Measurements from ENCODE around the gene SLC8A1. TPM values are rescaled to one million over a fixed set of nuclear protein-coding genes. Genes with fewer than 3 reads are reported as not detected.

SLC8A1 gene
- total RNA-seq, 1 donor from 2014 or later: 21.0 TPM

GRCh38 chr2:40120026-40120425 lies 331.9 kb downstream of the SLC8A1 start:
- intact Hi-C loops (cut with DNase I): no loop called here
- no peak for DNase-seq (ENCODE audit: low spot score)
- ATAC-seq: no peak

- DNase-seq (ENCODE audit: low spot score): no peak
- ATAC-seq: no peak
Measured at GRCh38 chr2:40118622-40119021, 333.3 kb downstream of the SLC8A1 start.

GRCh38 chr2:40115894-40116293 lies 336.0 kb downstream of the SLC8A1 start:
- no peak for ATAC-seq
- intact Hi-C loops (cut with DNase I): no loop called here
- DNase-seq (ENCODE audit: low spot score): no peak

More at GRCh38 chr2:40118622-40119021, 333.3 kb downstream of the SLC8A1 start:
- intact Hi-C loops (cut with DNase I): no loop called here

GRCh38 chr2:40115348-40115747 lies 336.5 kb downstream of the SLC8A1 start:
- ATAC-seq: no peak
- no peak for DNase-seq (ENCODE audit: low spot score)
- intact Hi-C loops (cut with DNase I): no loop called here

- ATAC-seq (no peak), DNase-seq (ENCODE audit: low spot score) (no peak)
- intact Hi-C loops (cut with DNase I): loop anchor here (5.0 kb wide), 1 partner anchor 67 kb away; no protein-coding TSS in a partner anchor
Measured at GRCh38 chr2:40113997-40114396, 337.9 kb downstream of the SLC8A1 start.

- intact Hi-C loops (cut with DNase I): loop anchor here (5.0 kb wide), 1 partner anchor 66 kb away; no protein-coding TSS in a partner anchor
- no peak for DNase-seq (ENCODE audit: low spot score)
- ATAC-seq: no peak
Measured at GRCh38 chr2:40113272-40113968, 338.5 kb downstream of the SLC8A1 start.

- intact Hi-C loops (cut with DNase I): no loop called here
- DNase-seq (ENCODE audit: low spot score): no peak
- no peak for ATAC-seq
Measured at GRCh38 chr2:40109381-40109780, 342.5 kb downstream of the SLC8A1 start.

- no peak for DNase-seq (ENCODE audit: low spot score)
- ATAC-seq: no peak
- intact Hi-C loops (cut with DNase I): no loop called here
Measured at GRCh38 chr2:40108851-40109250, 343.0 kb downstream of the SLC8A1 start.

GRCh38 chr2:40106061-40106460 lies 345.8 kb downstream of the SLC8A1 start:
- intact Hi-C loops (cut with DNase I): no loop called here
- DNase-seq (ENCODE audit: low spot score): no peak
- no peak for ATAC-seq

GRCh38 chr2:40105593-40105992 lies 346.3 kb downstream of the SLC8A1 start:
- intact Hi-C loops (cut with DNase I): no loop called here
- ATAC-seq (no peak), DNase-seq (ENCODE audit: low spot score) (no peak)

- no peak for ATAC-seq
- DNase-seq (ENCODE audit: low spot score): no peak
- intact Hi-C loops (cut with DNase I): no loop called here
Measured at GRCh38 chr2:40103590-40103989, 348.3 kb downstream of the SLC8A1 start.

- DNase-seq (ENCODE audit: low spot score): no peak
- intact Hi-C loops (cut with DNase I): no loop called here
Measured at GRCh38 chr2:40103163-40103562, 348.7 kb downstream of the SLC8A1 start.

GRCh38 chr2:40102447-40102846 lies 349.4 kb downstream of the SLC8A1 start:
- DNase-seq (ENCODE audit: low spot score) (no peak), ATAC-seq (no peak)
- intact Hi-C loops (cut with DNase I): no loop called here

More at GRCh38 chr2:40103163-40103562, 348.7 kb downstream of the SLC8A1 start:
- no peak for ATAC-seq

GRCh38 chr2:40101131-40101575 lies 350.7 kb downstream of the SLC8A1 start:
- intact Hi-C loops (cut with DNase I): no loop called here
- DNase-seq (ENCODE audit: low spot score): no peak
- ATAC-seq: no peak

- ATAC-seq: no peak
- DNase-seq (ENCODE audit: low spot score): no peak
- intact Hi-C loops (cut with DNase I): no loop called here
Measured at GRCh38 chr2:40100676-40101075, 351.2 kb downstream of the SLC8A1 start.

- DNase-seq (ENCODE audit: low spot score) (no peak), ATAC-seq (no peak)
- intact Hi-C loops (cut with DNase I): loop anchor here (10.0 kb wide), 1 partner anchor 384 kb away; no protein-coding TSS in a partner anchor
Measured at GRCh38 chr2:40098786-40099470, 353.0 kb downstream of the SLC8A1 start.

GRCh38 chr2:40097691-40098385 lies 354.1 kb downstream of the SLC8A1 start:
- intact Hi-C loops (cut with DNase I): loop anchor here (10.0 kb wide), 1 partner anchor 383 kb away; no protein-coding TSS in a partner anchor

GRCh38 chr2:40096360-40096759 lies 355.5 kb downstream of the SLC8A1 start:
- no peak for ATAC-seq
- intact Hi-C loops (cut with DNase I): loop anchor here (10.0 kb wide), 1 partner anchor 382 kb away; no protein-coding TSS in a partner anchor
- DNase-seq (ENCODE audit: low spot score): no peak

More at GRCh38 chr2:40097691-40098385, 354.1 kb downstream of the SLC8A1 start:
- no peak for DNase-seq (ENCODE audit: low spot score)
- ATAC-seq: no peak

GRCh38 chr2:40095000-40095399 lies 356.9 kb downstream of the SLC8A1 start:
- DNase-seq (ENCODE audit: low spot score) (no peak), ATAC-seq (no peak)
- intact Hi-C loops (cut with DNase I): loop anchor here (10.0 kb wide), 1 partner anchor 380 kb away; no protein-coding TSS in a partner anchor

All from sciatic nerve (tissue), 2 donors.